GM21515 (cell line): ENCODE data around the gene SRSF6.
"Not testable (repeated sequence)": the region's sequence is repeated elsewhere in the genome, so short reads cannot be mapped to it uniquely, and the experiment has no call there.

Experiments
- ATAC-seq: cut with Tn5 transposase; IDR thresholded peaks from one replicate; pipeline ENCODE4 v1.9.1; 2021; ENCODE audit not compliant: unreplicated experiment

Gene SRSF6

DNA sequence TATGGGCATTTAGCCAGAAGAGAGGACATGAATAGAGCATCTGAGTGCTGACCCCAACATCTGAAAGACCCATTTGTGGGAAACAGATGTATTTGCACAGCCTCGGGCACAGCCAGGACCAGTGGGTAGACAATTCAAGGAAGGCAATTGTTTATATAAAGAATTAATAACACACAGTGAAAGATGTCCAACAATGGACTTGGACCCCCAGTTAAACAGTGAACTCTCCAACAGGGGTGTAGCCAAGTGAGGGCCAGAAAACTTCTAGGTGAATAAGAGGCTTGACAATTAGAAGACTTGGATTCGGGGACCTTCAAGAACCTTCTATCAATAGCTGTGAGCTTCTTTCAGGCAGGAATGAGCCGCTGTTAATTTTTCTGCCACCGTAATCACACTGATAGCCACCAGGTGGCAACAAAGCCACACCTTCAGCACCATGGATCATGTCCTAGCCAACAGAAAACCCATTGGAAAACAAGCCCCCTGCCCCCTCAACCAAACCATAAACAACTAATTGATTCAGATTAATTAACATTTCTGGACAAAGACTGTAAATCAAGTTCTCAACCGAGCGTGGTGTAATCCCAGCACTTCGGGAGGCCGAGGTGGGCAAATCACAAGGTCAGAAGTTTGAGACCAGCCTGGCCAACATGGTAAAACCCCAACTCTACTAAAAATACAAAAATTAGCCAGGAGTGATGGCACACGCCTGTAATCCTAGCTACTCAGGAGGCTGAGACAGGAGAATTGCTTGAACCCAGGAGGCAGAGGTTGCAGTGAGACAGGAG lies 8.8 kb upstream of the SRSF6 start:
- no peak for ATAC-seq

DNA sequence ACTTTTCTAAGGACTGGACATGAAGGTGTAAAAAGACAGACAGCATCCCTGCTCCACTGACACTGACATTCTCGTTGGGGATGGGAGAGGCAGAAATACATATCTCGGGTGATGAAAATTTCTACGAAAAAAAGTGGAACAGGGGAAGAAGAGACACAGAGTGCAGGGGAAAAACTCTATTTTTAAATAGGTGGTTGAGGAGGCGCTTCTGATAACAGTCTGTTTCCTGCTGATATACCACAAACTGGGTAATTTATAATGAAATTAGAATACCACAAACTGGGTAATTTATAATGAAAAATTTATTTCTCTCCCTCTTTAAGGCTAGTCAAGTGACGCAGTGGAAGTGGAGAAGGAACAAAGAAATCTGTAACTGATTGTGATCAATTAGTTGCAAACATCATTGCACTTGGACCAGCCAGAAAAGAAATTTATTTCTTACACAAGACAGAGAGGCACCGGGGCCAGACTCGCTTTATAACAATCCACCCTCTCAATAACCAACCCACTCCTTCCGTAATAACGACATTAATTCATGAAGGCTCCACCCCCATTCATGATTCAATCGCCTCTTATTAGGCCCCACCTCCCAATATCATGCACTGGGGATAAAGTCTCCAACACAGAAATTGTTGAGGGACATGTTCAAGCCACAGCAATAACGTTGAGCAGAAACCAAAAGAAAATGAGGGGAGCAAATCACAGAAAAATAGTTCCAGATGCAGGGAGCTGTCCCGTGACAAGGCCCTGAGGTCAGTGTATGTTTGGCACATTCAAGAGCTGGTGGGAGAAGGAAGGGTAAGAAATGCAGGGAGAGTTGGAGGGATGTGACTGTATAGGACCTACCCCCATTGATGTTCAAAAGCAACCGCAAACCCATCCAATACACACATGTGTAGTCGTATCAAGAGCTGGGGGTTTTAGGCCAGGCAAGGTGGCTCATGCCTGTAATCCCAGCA lies 6.6 kb upstream of the SRSF6 start:
- no peak for ATAC-seq

DNA sequence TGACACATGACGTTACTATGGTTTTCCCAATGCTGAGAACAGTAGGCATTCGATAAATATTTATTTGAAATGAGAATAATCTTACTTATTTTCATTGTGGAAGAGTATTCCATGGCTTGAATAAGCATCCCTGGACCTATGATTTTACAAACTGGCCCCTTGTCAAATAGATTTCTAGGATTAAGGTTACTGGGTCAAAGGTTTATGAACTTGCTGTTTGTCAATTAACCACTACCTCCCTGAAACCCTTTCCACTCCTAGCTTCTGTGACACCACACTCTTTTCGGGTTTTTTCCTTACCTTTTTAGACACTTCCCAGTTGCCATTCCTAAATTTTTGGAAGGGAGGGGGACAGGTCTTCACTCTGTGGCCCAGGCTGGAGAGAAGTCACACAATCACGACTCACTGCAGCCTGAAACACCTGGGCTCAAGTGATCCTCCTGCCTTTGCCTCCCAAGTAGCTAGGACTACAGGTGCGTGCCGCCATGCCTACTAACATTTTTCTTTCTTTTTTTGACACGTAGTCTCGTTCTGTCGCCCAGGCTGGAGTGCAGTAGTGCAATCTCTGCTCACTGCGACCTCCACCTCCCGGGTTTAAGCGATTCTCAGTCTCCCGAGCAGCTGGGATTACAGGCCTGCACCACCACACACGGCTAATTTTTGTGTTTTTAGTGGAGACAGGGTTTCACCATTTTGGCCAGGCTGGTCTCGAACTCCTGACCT lies 5.1 kb upstream of the SRSF6 start:
- ATAC-seq = no peak

DNA sequence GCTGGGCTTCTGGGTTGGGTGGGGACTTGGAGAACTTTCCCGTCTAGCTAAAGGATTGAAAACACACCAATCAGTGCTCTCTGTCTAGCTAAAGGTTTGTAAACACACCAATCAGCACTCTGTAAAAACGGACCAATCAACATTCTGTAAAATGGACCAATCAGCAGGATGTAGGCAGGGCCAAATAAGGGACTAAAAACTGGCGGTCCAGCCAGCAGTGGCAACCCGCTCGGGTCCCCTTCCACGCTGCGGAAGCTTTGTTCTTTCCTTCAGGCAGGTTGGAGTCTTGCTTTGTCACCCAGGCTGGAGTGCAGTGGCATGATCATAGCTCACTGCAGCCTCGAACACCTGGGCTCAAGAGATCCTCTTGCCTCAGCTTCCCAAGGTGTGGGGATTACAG lies 1.4 kb upstream of the SRSF6 start:
- not testable (repeated sequence) for ATAC-seq

DNA sequence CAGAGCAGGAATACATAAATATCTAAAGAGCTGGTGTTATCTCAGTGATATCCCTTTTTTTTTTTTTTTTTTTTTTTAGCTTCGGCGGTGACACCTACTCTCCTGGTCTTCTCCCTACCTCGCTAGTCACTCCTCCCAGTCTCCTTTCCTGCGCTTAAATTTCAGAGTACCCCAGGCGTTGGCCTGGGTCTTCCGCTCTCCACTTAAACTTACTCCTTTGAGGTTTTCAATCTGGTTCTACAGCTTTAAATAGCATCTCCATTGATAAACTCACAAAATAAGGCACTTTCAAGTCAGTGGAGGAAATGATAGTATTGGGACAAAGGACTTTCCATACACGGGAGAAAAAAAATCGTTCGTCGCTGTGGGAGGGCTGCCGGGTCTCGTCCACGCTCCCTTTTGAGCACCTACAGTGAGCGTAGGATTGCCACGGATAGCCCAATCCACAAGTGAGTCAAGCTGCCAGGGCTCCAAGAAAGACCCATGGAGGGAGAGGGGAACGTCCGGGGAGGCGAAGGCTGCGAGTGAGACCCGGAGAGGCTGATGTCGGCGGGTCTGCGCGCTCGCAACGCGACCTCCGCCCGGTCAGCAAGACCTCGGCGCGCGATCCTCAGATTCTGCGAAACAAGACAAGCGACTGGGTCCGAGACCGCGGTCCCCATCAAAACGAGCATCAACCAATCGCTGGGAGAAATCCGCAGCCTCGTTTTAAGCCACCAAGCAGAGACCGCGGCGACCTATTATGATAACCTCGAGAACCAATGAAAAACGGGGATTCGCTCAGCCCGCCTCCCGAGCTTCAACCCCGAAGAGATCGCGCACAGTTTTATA lies 672 bp upstream of the SRSF6 start:
- ATAC-seq = peak; percentile 77

DNA sequence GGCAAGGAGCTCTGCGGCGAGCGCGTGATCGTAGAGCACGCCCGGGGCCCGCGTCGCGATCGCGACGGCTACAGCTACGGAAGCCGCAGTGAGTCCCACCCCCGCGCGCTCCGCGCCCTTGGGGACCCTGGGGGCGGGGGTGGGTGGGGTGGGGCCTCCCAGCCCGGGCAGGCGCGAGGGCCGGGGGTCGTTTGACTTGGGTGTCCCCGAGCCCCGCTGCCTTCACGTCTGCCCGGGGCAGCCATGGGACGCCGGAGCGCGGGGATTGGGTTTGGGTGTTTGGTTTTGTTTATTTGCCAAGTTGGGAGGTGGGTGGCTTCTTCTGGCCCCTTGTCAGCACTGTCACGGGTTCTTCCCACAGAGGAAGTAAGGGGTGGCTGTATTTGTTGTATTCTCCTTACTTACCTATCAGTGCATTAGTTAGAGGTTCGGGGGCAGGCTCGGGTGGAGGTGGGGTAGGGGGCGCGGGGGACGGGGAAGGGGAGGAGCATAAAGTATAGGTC lies 777 bp downstream of the SRSF6 start:
- no peak for ATAC-seq

DNA sequence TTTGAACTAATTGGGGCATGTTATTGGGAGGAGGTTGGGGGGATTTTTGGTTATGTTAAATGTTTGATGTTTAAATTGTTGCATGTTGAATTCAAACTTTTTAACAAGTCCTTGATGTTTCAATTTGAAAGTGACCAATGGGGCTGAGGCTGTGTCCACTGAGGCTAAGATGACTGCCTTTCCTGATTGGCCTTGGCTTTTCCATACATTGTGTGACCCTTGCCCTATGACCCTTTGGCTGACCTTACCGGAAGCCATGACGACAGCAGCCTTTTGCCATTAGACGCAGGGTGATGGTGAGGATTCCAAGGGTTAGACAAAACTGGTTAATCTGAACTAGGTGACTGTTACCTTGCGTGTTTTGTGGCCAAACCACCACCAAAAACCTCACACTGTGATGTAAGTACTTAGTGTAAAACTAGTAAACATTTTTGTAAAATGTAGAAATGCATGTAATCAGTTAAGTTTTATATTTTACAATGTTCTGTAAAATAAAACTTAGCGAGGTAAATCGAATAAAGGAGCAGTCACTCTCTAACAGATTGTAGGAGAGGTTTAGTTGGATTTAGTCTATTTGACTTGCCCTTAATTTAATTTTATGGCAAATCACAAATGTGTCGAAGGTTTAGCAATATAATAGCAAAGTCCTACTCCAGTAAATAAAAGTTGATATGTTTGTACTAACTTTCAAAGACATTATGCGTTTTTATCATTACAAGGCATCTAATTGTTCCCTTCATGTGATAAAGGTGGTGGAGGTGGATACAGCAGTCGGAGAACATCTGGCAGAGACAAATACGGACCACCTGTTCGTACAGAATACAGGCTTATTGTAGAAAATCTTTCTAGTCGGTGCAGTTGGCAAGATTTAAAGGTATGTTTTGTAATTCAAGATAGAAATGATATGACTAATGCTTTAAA lies 1.6 kb downstream of the SRSF6 start:
- ATAC-seq = no peak

DNA sequence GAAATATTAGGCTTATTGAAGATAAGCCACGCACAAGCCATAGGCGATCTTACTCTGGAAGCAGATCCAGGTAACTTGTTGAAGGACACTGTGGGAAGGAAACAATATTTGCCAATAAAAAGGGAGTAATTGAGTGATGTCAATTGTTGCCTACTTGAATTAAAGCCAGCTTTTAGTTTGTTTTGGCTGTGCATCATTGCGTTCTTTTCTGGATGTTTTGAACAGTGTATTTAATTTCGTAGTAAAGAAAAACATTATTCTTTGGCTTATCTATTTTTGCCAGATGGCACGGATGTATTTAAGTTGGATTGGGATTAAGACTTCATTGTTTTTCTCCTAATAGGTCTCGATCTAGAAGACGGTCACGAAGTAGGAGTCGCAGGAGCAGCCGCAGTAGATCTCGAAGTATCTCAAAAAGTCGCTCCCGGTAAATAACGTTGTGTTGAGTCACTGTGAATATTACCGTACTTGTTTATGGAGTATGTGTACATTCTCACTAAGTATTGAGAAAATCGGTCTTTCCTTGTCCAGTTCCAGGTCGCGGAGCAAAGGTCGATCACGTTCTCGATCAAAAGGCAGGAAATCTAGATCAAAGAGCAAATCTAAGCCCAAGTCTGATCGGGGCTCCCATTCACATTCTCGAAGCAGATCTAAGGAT lies 2.6 kb downstream of the SRSF6 start:
- ATAC-seq = no peak

DNA sequence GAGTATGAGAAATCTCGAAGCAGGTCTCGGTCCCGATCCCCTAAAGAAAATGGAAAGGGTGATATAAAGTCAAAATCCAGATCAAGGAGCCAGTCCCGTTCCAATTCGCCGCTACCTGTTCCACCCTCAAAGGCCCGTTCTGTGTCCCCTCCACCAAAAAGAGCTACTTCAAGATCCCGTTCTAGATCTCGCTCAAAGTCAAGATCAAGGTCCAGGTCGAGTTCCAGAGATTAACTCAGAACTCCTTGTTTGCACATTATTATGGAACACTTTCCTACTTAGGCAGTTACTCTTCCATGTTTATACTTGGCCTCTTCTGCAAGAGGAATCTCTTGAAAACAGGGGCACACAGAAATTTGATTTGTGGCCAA lies 3.1 kb downstream of the SRSF6 start:
- ATAC-seq = no peak

DNA sequence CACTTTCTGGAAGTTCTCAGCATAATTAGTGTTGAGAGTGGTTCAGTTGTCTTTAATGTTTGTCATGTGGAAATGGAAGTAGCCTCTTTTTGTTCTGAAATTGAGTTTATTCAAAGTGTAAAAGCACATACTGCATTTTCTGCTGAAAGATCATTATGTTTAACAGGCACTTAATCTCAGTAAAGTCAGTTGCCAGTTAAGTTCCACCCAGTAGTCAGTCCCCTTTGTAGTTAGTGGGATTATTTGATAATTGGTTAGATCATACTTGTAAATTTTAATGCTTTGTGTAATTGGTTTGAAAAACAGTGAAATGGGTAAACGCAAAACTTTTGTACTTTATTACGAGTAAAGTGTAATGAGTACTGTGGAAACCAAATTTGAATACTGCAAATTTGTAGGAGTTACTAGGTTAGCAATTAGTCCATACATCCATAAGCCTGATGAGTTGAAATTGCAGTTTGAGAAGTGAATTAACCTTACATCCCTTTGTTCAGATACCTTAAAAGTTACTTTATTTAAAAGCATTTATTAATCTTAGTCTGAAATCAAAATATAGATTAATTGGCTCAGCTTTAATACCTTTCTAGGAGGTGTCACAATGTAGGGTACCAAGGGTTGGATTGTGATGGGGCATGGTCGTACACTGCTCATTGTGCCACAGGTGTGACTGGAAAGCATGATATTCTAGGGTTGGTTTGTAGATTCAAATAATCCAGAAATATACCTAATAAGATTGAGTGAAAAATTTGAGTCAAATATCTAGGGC lies 4.4 kb downstream of the SRSF6 start:
- no peak for ATAC-seq

DNA sequence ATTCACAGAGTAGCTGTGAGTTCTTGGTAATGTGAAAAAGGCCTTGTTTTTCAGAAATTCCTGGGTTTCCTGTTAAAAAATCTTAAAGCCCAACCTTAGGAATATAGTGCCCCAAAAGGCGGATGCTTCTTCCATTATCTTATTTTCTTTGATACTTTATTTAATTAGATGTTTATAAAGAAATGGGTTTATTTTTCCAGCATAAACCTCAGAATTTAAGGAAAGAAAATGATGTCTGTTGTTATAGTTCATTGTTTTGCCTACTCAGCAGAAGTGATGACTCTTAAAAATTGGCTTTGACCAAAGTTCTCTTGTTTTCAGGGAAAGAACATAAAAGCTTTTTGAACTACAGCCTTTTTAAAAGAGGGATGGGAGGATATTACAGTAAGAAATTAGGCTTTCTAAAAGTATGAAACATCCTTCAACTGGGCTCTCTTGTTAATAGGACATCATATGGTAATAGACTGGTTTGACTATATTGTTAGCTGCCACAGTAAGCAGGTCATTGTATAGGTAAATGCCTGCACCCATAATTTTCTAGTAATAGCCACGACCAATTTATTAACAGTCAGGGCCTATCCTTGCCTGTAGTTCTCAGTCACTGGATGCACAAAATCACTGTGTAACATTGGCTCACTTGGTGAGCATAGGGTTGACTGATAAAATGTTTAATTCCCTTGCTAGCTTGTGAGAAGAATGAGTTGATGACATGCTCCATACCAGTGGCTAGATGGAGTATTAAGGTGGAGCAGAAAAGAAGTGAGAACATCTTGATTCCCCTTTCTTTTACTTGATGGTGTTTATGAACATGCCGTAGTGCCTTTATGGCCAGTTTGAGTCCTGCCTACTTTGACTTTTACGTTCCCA lies 5.2 kb downstream of the SRSF6 start:
- no peak for ATAC-seq

DNA sequence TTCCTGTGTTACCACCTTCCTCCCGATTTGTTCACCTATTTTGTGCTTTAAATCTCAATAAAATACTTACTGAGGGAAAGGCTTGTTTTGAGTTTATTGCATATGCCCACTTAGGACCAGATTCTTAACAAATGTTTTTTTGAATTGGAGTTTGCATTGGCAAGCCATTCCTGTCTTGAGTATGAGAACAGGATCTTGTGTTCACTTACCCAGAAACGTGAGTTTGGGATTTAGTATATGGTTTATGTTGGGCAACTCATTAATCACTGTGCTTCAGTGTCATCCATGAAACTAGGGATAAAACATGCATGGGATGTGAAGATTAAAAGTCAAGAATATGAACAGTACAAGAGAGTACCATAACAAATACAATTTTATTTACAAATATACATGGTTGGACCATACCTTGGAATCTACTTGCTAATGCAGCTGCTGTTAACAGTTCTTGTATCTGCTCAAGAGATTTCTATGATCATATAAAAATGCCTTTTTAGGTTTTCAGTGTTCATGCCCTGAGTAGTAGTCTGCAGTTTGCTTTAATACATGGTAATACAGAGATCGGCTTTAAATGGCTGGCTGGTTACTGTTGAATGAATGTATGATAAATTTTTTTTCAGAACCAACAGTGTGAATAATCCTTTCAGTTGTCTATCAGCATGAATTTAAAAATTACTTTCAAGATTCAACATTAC lies 6.0 kb downstream of the SRSF6 start:
- ATAC-seq = no peak

DNA sequence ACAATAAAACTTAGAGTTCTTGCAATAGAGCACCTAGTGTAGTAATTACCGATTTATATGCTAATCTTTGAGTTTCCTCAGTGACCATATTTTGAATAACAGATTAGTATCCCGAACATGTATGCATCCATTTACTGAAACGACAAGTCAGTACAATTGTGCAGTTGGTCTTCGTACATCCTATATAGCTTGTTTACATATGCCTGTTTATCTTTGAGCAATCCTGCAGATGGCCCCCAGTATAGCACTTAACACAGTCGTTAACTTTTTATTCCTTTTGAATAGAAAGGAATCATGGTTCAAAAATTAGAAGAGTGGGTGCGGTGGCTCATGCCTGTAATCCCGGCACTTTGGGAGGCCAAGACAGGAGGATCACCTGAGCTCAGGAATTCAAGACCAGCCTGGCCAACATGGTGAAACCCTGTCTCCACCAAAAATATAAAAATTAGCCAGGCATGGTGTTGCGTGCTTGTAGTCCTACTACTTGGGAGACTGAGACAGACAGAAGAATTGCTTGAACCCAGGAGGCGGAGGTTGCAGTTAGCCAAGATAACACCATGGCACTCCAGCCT lies 6.6 kb downstream of the SRSF6 start:
- no peak for ATAC-seq

DNA sequence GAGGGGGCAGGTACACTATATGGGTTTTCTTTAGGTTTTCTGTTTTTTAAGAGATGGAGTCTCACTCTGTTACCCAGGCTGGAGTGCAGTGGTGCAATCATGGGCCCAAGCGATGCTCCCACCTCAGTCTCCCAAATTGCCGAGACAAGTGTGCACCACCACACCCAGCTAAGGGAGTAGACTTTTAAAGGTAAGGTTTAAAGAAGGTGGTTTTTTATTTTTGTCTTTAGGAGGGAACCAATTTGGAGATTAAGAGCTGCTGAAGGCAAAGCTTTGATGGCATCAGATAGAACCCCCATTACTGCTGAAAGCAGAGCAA lies 7.9 kb downstream of the SRSF6 start:
- ATAC-seq = no peak

DNA sequence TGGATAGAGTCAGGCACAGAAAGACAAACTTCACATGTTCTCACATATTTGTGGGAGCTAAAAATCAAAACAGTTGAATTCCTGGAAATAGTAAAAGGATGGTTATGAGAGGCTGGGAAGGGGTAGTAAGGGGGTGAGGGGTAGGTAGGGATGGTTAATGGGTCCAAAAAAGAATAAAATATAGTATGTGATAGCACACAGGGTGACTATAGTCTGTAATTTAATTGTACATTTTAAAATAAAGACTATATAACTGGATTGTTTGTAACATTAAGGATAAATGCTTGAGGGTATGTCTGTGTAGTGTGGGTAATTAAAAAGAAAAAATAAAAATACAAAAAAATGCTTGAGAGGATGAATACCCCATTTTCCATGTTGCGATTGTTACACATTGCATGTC lies 9.9 kb downstream of the SRSF6 start:
- no peak for ATAC-seq

DNA sequence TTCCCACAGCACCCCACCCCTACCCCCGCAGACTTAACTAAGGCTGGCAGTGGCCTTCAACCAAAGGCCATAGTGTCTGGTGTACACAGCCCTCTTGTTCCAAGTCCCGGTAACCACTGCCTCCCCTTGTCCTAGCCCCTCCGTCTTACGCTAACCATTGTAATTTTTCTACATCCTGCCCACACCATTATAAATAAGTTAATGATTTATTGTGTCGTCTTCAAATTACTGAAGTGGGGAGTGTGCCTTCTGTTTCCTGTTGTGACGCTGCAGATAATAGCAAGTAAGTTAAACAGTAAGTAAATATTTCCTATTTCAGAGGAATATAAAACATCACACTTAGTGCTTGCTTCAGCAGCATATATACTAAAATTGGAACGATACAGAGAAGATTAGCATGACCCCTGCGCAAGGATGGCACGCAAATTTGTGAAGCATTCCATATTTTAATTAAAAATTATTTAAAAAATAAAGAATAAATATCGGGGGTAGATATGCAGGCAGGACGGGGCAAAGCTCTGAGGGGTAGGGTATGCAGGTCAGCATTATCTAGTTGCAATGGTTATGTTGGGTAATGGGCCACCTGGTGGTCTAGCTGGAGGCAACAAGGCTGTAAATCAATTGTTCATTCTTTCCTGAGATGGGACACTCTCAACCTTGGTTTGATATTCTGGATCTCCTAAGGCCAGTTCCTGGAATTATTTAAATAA lies 15.1 kb downstream of the SRSF6 start:
- no peak for ATAC-seq
